ENCODE data around the gene CACNA1E. TPM values are rescaled to one million over a fixed set of nuclear protein-coding genes. Genes with fewer than 3 reads are reported as not detected.

CACNA1E gene
- total and polyA plus RNA-seq, 2 experiments from 2014 or later, result 0.32 to 1.1 TPM

GRCh38 chr1:181551754-181552153 is 68.4 kb downstream of the CACNA1E start:
- H3K4me1 ChIP-seq (ENCODE audit: insufficient read depth), result peaks cover 9% of the 10 kb centered on the region
- H3K27me3 ChIP-seq (ENCODE audit: insufficient read depth), result no peaks in the 10 kb centered on the region
- no peak overlapping the region for H3K4me3 Mint-ChIP-seq
- H3K36me3 Mint-ChIP-seq (ENCODE audit: low read depth), result no peaks in the 10 kb centered on the region
- no peaks in the 10 kb centered on the region for H3K36me3 ChIP-seq (ENCODE audit: insufficient read depth)
- no peak overlapping the region for H3K27ac Mint-ChIP-seq
- H3K9me3 Mint-ChIP-seq, result no peaks in the 10 kb centered on the region
- no peaks in the 10 kb centered on the region for H4K20me1 ChIP-seq (replicated peaks; ENCODE audit: insufficient read depth)
- no peak for TF ChIP-seq POLR2AphosphoS5 (IDR thresholded peaks at IDR 0.05; ENCODE audit: low read depth)
- TF ChIP-seq ETS1 (IDR thresholded peaks at IDR 0.05), result no peak
- TF ChIP-seq ZNF114 (CRISPR knock-in tag; IDR thresholded peaks at IDR 0.05), result no peak
- no peak for TF ChIP-seq JUNB (IDR thresholded peaks at IDR 0.05; ENCODE audit: unreplicated experiment)
- TF ChIP-seq ZNF331 (CRISPR knock-in tag; IDR thresholded peaks at IDR 0.05; ENCODE audit: low read depth), result no peak
- TF ChIP-seq, protein P1, sequence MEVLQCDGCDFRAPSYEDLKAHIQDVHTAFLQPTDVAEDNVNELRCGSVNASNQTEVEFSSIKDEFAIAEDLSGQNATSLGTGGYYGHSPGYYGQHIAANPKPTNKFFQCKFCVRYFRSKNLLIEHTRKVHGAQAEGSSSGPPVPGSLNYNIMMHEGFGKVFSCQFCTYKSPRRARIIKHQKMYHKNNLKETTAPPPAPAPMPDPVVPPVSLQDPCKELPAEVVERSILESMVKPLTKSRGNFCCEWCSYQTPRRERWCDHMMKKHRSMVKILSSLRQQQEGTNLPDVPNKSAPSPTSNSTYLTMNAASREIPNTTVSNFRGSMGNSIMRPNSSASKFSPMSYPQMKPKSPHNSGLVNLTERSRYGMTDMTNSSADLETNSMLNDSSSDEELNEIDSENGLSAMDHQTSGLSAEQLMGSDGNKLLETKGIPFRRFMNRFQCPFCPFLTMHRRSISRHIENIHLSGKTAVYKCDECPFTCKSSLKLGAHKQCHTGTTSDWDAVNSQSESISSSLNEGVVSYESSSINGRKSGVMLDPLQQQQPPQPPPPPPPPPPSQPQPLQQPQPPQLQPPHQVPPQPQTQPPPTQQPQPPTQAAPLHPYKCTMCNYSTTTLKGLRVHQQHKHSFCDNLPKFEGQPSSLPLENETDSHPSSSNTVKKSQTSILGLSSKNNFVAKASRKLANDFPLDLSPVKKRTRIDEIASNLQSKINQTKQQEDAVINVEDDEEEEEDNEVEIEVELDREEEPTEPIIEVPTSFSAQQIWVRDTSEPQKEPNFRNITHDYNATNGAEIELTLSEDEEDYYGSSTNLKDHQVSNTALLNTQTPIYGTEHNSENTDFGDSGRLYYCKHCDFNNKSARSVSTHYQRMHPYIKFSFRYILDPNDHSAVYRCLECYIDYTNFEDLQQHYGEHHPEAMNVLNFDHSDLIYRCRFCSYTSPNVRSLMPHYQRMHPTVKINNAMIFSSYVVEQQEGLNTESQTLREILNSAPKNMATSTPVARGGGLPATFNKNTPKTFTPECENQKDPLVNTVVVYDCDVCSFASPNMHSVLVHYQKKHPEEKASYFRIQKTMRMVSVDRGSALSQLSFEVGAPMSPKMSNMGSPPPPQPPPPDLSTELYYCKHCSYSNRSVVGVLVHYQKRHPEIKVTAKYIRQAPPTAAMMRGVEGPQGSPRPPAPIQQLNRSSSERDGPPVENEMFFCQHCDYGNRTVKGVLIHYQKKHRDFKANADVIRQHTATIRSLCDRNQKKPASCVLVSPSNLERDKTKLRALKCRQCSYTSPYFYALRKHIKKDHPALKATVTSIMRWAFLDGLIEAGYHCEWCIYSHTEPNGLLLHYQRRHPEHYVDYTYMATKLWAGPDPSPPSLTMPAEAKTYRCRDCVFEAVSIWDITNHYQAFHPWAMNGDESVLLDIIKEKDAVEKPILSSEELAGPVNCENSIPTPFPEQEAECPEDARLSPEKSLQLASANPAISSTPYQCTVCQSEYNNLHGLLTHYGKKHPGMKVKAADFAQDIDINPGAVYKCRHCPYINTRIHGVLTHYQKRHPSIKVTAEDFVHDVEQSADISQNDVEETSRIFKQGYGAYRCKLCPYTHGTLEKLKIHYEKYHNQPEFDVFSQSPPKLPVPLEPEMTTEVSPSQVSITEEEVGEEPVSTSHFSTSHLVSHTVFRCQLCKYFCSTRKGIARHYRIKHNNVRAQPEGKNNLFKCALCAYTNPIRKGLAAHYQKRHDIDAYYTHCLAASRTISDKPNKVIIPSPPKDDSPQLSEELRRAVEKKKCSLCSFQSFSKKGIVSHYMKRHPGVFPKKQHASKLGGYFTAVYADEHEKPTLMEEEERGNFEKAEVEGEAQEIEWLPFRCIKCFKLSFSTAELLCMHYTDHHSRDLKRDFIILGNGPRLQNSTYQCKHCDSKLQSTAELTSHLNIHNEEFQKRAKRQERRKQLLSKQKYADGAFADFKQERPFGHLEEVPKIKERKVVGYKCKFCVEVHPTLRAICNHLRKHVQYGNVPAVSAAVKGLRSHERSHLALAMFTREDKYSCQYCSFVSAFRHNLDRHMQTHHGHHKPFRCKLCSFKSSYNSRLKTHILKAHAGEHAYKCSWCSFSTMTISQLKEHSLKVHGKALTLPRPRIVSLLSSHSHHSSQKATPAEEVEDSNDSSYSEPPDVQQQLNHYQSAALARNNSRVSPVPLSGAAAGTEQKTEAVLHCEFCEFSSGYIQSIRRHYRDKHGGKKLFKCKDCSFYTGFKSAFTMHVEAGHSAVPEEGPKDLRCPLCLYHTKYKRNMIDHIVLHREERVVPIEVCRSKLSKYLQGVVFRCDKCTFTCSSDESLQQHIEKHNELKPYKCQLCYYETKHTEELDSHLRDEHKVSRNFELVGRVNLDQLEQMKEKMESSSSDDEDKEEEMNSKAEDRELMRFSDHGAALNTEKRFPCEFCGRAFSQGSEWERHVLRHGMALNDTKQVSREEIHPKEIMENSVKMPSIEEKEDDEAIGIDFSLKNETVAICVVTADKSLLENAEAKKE (CRISPR knock-in tag; IDR thresholded peaks at IDR 0.05), result no peak
- TF ChIP-seq EZH2phosphoT487 (IDR thresholded peaks at IDR 0.05; ENCODE audit: unreplicated experiment), result no peak
- H3K4me2 ChIP-seq, result no peak overlapping the region
- no peak overlapping the region for H3K27ac ChIP-seq (ENCODE audit: low read depth)
- H3F3A ChIP-seq (replicated peaks; ENCODE audit: low read depth), result no peaks in the 10 kb centered on the region
- H3K79me2 ChIP-seq (replicated peaks; ENCODE audit: insufficient read depth), result no peaks in the 10 kb centered on the region
- H3K4me1 Mint-ChIP-seq, result peaks cover 3% of the 10 kb centered on the region; the same call in 1 of the 3 replicates
- H3K9me2 ChIP-seq (ENCODE audit: insufficient read depth), result peaks cover 3% of the 10 kb centered on the region; the same call in 1 of the 2 replicates
- H2AFZ ChIP-seq, result no peak overlapping the region
- H3K4me3 ChIP-seq, result no peak overlapping the region
- ATAC-seq (no peak), DNase-seq (ENCODE audit: low spot score) (no peak)
- H3K27me3 Mint-ChIP-seq (ENCODE audit: insufficient read depth, low read depth, poor library complexity), result peaks cover 2% of the 10 kb centered on the region
